RWPE2 (cell line): ENCODE results near the gene IQGAP2.

Source experiments
- ATAC-seq: fragments of 200-7000 bp; cut with Tn5 transposase; 3 replicates; pipeline ENCODE4 v1.9.1; 2021; ENCODE audit warnings: low read depth
- DNase-seq: peaks from one replicate; pipeline ENCODE4 v3.0.0-alpha.2; 2020; ENCODE audit warnings: low spot score
- H3K27ac ChIP-seq: fragments of 450-650 bp; 2 replicates; pipeline ENCODE4 v1.5.1; 2017; ENCODE audit warnings: mild to moderate bottlenecking; ENCODE audit not compliant: poor library complexity, severe bottlenecking
- H3K27me3 ChIP-seq: fragments of 250-450 bp; sonication (Bioruptor Pico); 2 replicates; pipeline ENCODE4 v1.5.1; 2021; ENCODE audit warnings: mild to moderate bottlenecking, moderate library complexity; ENCODE audit not compliant: insufficient read depth, poor library complexity, severe bottlenecking
- H3K36me3 ChIP-seq: fragments of 250-450 bp; sonication (Bioruptor Pico); 2 replicates; pipeline ENCODE4 v1.5.1; 2020; ENCODE audit warnings: low read depth, mild to moderate bottlenecking, moderate library complexity
- H3K4me1 ChIP-seq: fragments of 250-450 bp; sonication (Bioruptor Pico); 2 replicates; pipeline ENCODE4 v1.5.1; 2021; ENCODE audit warnings: mild to moderate bottlenecking, moderate library complexity; ENCODE audit not compliant: insufficient read depth, poor library complexity, severe bottlenecking
- H3K4me3 ChIP-seq: fragments of 250-450 bp; sonication (Bioruptor Pico); 2 replicates; pipeline ENCODE4 v1.5.1; 2021; ENCODE audit warnings: mild to moderate bottlenecking, moderate library complexity; ENCODE audit not compliant: severe bottlenecking
- H3K9me3 ChIP-seq: fragments of 250-450 bp; sonication (Bioruptor Pico); 2 replicates; pipeline ENCODE4 v1.5.1; 2021; ENCODE audit warnings: mild to moderate bottlenecking, moderate library complexity; ENCODE audit not compliant: severe bottlenecking
- TF ChIP-seq, protein P1 (sequence below): fragments of 450-650 bp; IDR thresholded peaks from one replicate; pipeline ENCODE4 v1.5.1; 2017; ENCODE audit warnings: mild to moderate bottlenecking, moderate library complexity; ENCODE audit not compliant: poor library complexity, severe bottlenecking

IQGAP2 gene

DNA sequence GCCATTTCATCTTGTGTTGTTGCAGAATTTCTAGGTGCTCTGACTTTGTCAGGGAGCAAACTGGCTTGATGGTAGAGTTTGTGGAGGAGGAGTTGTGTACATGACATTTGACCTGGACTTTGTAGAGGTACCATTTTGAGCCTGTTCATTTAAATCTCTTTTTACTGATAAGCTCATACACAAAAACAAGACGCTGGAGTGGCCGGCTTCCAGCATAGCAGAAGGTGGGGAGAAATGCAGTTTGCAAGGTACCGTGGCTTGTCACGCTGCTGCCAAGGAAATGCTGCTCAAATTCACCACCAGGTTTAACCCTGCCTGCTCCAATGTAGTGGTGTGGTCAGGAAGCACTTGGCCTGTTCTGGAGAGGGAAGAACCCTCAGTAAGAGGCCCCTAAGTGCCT, 18.9 kb upstream of the IQGAP2 start:
- H3K4me3 ChIP-seq, result no peak overlapping the region
- H3K9me3 ChIP-seq, result no peaks in the 10 kb centered on the region
- peaks cover 2% of the 10 kb centered on the region for H3K4me1 ChIP-seq
- DNase-seq (no peak), ATAC-seq (no peak)
- H3K36me3 ChIP-seq, result no peaks in the 10 kb centered on the region
- TF ChIP-seq, protein P1, sequence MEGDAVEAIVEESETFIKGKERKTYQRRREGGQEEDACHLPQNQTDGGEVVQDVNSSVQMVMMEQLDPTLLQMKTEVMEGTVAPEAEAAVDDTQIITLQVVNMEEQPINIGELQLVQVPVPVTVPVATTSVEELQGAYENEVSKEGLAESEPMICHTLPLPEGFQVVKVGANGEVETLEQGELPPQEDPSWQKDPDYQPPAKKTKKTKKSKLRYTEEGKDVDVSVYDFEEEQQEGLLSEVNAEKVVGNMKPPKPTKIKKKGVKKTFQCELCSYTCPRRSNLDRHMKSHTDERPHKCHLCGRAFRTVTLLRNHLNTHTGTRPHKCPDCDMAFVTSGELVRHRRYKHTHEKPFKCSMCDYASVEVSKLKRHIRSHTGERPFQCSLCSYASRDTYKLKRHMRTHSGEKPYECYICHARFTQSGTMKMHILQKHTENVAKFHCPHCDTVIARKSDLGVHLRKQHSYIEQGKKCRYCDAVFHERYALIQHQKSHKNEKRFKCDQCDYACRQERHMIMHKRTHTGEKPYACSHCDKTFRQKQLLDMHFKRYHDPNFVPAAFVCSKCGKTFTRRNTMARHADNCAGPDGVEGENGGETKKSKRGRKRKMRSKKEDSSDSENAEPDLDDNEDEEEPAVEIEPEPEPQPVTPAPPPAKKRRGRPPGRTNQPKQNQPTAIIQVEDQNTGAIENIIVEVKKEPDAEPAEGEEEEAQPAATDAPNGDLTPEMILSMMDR, result no peak
- no peak overlapping the region for H3K27ac ChIP-seq
- H3K27me3 ChIP-seq, result no peaks in the 10 kb centered on the region

DNA sequence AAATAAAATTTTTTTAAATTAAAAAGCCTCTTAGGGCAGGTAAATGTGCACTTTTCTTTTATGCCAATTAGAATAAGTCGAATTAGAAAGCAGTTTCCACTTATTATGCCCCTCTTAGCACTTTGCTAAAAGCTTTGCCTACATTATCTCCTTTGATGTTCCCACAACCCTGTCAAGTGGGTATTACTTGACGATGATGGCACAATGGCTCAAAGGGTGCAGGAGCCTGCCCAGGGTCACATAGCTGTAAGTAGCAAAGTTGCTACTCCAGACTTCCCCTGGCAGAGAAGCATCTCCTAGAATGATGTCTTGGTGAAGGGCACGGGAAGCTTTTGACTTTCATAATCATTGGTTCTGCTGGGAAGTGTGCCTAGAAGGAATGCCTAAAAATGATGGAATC, 18.4 kb upstream of the IQGAP2 start:
- ATAC-seq, result no peak
- Histone ChIP-seq H3K27me3 (no peaks in the 10 kb centered on the region), H3K4me3 (no peak overlapping the region), H3K9me3 (no peaks in the 10 kb centered on the region), H3K4me1 (no peaks in the 10 kb centered on the region), H3K27ac (no peak overlapping the region), H3K36me3 (no peaks in the 10 kb centered on the region)
- no peak for DNase-seq
- TF ChIP-seq, protein P1, result no peak

DNA sequence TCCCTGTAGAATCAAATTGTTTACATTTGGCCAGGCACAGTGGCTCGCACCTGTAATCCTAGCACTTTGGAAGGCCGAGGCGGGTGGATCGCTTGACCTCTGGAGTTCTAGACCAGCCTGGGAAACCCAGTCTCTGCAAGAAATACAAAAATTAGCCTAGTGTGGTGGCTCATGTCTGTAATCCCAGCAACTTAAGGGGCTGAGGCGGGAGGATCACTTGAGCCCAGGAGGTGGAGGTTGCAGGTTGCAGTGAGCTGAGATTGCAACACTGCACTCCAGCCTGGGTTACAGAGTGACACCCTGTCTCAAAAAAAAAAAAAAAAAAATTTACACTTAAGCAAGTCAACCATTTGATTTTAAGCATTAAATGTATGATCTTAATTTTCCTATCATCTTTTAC, 17.5 kb upstream of the IQGAP2 start:
- Histone ChIP-seq H3K27me3 (no peaks in the 10 kb centered on the region), H3K4me1 (no peaks in the 10 kb centered on the region), H3K27ac (no peak overlapping the region), H3K9me3 (no peaks in the 10 kb centered on the region), H3K36me3 (no peaks in the 10 kb centered on the region), H3K4me3 (no peak overlapping the region)
- no peak for ATAC-seq
- TF ChIP-seq, protein P1, result no peak
- no peak for DNase-seq

DNA sequence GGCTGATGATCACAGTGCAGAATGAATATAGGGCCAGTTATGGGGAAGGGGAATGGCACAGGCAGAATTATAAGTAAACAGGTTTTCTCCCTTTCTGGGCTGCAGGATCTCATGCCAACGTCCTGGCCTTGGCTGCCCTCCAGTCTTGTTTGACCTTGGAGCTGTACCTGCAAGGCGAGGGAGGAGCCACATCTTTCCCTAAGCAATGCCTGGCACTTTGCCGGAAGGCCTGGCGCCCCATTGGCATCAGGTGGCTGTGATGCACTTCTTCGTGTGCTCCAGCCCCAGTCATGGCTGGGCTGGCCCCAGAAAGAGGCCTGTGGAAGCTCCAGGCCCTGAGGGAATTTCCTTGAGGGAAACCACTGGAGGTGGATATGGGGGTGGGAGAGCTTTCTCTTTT, 16.7 kb upstream of the IQGAP2 start:
- H3K9me3 ChIP-seq, result no peaks in the 10 kb centered on the region
- no peaks in the 10 kb centered on the region for H3K27me3 ChIP-seq
- H3K4me1 ChIP-seq, result no peaks in the 10 kb centered on the region
- DNase-seq (no peak), ATAC-seq (peak; percentile 44; the same call in 2 of the 3 replicates)
- TF ChIP-seq, protein P1, result no peak
- H3K4me3 ChIP-seq, result no peak overlapping the region
- H3K36me3 ChIP-seq, result no peaks in the 10 kb centered on the region
- H3K27ac ChIP-seq, result no peak overlapping the region

DNA sequence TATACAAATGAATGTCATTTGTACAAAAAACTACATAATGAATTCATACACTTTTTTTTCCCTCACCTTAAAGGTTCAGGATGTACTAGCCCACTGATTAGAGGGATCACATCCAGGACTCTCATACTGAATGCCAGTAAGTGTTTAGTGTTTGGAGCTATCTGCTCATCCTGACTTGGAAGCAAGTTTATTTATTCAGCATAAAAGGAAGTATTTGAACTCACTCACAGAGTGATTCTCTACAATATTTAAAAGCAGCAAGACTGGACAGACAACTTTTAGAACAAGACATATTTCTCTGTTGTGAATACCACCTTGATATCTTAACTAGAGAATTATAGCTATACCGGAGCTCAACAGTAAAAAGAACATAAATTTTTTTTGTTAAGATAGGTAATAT, 14.8 kb upstream of the IQGAP2 start:
- TF ChIP-seq, protein P1, result no peak

More for the DNA sequence above, 14.8 kb upstream of the IQGAP2 start:
- Histone ChIP-seq H3K4me3 (no peak overlapping the region), H3K9me3 (no peaks in the 10 kb centered on the region), H3K27ac (no peak overlapping the region), H3K4me1 (no peaks in the 10 kb centered on the region), H3K27me3 (no peaks in the 10 kb centered on the region), H3K36me3 (no peaks in the 10 kb centered on the region)
- DNase-seq, result no peak
- ATAC-seq, result no peak
